GM18511 (cell line): ENCODE results near the gene RICTOR.

ENCODE experiments used
- ATAC-seq: cut with Tn5 transposase; IDR thresholded peaks from one replicate; pipeline ENCODE4 v1.9.1; 2021; ENCODE audit warnings: mild to moderate bottlenecking, moderate library complexity; ENCODE audit not compliant: unreplicated experiment

Gene RICTOR

DNA sequence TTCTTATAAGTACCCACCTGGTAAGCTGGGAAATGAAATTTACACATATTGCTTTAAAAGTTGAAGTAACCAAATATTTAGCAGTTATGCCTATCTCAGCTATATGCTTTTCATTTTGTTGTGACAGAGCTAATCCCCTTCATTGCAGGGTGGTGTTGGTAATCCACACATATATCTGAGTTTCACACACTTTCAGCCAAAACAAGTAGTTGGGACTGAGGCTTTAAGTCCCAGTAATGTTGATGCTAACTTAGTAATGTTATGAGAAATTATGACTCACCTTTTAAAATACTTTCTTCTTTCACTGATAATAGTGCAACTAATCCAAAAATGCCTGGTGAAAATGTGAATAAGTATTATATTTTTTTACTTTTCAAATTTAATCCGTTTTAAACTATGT, 19.2 kb upstream of the RICTOR start:
- no peak for ATAC-seq

DNA sequence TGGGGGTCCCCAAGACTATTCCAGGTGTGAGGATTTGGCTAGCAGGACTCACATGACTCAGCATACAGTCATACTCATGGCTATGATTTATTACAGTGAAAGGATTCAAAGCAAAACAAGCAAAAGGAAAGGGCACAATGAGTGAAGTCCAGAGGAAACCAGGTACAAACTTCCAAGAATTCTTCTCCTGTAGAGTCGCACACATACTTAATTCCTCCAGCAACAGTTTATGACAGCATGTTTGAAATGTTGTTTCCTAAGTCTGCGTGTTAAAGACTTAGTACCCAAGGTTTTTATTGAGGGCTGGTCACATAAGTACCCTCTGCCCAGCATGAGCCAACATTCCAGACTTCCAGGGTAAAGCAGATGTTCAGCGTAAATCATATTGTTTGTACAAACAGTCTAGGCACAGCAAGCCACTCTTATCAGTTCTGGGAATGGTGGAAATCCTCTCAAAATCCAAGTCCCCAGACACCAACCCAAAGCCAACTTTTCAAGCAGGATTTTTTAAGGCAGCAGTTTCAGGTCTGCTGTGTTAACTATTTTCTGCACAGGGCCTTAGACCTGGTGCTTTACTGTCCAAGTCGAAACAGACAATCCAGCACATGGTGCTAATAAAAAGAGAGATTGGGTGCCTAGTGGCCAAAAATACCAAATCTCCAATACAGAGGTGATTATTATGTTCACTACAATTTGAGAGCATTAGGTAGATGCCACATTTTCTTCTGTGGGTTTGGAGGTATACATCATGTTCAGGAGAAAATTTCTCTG, 18.6 kb upstream of the RICTOR start:
- ATAC-seq = no peak

DNA sequence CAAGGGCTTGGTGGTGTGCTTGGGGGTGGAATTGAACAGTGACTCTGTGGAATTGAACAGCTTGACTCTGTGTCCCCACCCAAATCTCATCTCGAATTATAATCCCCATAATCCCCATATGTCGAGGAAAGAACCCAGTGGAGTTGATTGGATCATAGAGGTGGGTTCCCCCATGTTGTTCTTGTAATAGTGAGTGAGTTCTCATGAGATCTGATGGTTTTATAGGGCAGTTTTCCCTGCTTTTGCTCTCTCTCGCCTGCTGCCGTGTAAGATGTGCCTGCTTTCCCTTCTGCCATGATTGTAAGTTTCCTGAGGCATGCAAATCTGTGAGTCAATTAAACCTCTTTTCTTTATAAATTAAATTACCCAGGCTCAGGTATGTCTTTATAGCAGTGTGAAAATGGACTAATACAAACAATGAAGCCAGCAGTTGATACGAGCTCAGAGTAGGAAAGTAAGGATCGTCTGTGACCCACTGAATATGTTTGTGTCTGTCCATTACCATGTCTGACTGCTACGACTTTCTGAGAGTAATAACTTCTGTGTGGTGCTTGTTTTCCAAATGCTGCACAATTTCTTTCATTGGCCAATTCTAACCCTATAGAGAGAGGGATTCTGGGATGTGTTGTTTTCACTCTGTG, 17.9 kb upstream of the RICTOR start:
- no peak for ATAC-seq

DNA sequence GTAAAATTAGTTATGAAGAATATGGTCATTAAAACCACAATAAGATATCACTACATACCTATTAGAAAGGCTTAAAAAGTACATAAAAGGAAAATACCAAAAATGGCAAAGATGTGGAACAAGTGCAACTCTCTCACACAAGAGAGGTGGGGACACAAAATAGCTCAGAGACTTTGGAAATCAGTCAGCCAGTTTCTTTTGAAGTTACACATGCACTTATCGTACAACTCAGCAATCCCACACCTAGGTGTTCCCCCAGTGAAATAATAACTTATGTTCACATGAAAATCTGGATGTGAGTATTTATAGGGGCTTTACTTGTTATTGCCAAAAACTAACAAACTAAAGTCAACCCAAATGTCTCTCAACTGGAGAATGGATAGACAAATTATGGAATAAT, 9.8 kb upstream of the RICTOR start:
- ATAC-seq = no peak

DNA sequence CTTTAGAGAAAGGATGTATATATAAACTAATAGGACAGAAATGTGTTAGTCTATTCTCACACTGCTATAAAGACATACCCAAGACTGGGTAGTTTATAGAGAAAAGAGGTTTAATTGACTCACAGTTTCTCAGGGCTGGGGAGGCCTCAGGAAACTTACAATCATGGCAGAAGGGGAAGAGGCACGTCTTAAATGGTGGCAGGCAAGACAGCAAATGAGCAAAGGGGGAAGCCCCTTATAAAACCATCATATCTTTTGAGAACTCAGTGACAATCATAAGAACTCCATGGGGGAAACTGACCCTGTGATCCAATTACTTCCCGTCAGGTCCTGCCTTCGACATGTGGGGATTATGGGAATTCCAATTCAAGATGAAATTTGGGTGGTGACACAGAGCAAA, 8.8 kb upstream of the RICTOR start:
- ATAC-seq = no peak

DNA sequence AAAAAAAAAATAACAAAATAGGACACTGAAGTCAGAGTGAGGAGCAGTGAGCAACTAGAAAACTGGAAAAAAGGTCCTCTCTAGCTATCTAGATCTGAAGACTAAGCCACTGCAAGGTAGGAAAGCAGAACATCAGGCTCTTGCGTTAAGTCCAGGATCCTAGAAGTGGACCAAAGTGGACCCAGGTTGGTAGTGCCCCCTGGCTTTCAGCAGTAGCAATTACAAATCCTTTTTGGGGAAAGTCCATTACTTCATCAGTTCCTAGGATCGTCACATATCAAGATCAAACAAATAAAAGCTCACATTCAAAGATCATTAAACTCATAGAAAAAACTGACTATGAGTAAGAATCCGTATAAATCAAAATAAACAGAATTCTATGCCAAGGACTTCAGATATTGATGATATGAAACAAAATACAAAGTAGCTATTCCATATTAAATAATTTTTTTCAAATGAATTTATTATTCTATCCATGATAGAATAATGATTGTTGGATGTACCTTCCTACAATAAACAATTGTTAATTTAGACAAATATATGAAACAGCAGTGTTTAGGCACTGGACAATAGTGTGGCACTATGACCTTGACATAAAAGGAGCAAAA, 6.5 kb upstream of the RICTOR start:
- peak; percentile 36 for ATAC-seq

DNA sequence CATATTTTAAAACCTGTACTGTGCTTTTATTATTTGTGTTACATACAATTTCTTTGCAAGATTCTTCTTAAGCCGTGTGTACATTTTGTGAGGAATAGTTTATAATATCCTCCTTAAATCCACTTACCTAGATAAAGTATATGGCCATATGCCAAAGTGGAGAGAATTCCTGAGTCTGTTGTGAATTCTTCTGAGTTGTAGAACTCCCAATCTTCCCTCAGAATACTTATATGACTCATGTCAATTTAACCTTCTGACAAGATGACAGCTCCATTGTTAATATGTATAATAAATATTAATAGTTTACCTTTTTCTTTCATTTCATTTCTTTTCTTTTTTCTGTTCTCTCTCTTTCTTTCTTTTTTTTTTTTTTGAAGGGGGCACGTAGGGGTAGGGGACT, 6.0 kb upstream of the RICTOR start:
- ATAC-seq = no peak

DNA sequence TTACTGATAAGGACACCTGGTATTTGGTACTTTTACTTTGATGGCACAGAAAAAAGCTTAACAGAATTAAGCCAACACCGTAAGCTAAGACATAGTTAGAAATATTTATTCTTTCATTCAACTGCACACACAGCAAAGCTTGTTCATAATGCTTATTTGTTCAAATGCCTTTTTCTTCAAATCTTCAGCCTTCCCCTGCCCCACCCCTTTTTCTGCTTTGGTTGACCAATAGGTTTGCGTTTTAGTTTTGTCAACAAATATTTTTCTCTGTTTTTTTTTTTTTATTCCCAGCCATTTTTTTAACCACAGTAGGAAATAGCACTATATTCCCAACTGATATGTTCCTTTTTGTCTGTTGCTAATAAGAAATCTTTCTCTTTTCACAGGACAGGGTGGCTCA, 4.9 kb upstream of the RICTOR start:
- ATAC-seq = no peak

DNA sequence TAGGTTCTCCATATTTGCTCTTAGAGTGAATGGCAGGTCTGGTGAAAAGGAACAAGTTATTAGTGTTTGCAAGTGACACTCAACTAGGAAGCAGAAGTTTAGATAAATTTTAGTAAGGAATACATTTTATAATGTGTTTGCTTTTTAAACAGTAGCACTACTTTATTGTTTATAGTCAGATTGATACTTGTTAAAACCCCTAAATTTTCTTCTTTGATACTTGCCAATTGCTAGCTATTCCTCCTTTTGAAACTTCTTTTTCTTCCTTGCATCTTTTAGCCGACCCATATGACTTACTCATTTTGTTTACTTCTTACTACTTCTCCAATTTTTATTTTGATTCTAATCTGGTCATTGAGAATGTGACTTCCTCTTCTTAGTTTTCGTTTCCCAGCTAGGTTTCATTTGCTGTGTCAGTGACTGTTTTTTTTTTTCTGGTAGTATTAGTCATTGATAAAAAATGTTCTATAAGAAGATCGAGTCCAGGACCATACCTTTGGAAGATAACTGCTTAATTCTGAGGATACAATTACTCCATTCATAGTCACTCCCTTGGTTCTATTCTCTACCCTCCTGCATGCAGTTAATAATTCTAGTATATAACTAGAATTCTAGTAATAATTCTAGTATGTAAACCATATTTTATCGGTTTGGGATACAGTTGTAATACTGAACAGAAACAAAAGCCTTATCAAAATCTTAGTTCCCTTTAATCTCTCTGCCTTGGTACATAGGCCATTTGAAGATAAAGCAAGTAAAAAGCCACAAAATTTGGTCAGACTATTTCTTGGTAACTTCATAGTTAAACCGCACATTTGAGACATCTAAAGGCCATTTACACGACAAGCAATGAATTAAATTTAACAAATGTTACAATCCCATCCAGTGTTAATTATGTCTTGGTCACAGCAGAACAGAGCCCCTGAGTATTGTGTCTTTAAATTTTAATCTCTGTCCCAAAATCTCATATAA, 2.8 kb upstream of the RICTOR start:
- peak; percentile 18 for ATAC-seq

DNA sequence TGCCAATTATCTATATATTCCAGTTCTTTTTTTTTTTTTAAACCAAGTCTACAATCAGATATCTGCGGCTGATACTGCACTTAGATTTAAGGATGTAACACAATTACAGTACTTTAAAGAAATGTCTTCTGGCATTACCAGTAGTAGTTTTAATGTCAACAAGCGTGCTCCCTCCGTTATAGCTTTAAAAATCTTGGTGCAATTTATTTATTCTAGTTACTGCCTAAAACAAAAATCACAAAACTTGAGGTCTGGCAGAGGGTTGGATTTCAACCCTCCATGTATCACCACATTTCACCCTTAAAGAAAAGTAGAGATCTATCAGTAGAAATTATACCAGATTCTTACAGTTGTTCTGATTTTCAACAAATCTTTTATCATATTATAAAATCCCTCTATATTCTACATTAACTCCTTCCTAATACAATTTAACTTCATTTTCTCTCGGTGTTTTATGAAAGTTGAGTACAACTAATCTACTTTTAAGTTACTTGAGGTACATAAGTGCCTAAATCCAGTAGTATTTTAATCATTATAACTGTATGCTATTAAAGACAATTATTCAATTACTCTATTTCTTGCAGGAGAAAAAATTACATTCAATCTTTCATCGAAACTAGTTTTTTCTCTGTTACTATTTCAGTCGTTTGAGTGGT, 2.0 kb upstream of the RICTOR start:
- ATAC-seq = no peak

DNA sequence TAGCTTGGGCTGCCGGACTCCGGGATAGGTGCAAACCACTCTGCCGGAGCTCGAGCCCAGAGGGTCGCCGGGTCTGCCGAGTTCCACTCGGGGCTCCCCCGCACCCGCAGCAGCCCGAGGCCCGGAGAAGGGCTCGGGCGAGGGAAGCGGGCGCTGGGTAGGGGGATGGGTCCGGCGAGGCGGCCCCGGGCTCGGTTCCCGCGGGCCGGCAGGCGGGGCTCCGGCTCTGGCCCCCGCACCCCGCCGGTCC, 507 bp downstream of the RICTOR start:
- ATAC-seq = peak; percentile 30

DNA sequence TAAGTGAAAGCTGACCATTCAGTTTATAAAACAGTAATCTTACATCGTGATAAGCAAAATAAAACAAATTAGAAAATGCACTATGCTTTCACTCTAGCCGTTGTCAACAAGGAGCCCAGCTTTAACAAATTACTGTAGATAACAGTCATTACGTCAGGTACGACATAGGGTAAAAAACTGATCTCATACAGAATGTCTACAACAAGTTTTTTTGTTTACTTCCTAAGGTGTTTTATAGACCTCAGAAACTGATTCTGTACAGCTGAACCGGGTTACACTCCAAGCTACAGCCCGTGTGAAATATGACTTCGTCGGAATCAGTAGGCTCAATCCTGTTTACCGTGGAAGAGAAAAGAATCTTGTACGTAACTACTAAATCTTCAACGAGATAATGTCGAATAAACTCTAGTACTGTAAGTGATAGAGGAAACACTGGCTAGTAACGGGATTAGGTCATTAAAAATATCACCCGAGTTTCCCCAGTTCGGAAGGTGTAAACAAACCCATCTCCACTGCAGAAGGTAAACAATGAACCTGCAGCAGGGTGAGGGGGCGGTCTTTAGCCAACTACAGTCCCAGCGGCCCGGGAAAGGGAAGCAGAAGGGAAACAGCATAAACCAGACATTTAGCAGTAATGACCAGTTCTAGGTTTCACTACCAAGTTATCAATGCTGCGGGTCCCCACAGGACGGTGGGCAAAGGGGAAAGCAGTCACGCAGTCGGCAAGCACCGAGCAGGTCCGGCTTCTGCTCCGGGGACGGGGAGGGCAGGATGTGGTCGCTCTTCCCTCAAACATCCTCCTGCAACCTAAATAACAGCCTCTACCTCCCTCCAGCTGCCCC, 1.1 kb downstream of the RICTOR start:
- peak; percentile 45 for ATAC-seq

DNA sequence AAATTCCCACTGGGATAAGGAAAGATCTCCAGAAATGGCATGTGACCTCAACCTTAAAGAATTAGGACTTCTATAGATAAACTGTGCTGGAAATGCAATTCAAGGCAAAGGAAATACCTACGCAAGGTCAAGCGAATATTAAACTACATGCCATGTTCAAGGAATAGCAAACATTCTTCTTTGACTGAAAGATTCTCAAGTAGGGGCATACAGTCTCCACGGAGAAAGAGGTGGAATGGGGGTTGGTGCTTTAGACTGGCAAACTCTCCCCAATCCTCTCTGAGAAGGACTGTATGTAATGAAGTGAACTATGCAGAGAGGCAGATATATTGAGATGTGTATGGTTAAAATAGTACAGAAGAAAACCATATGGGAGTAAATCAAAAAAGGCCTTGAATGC, 6.1 kb downstream of the RICTOR start:
- no peak for ATAC-seq

DNA sequence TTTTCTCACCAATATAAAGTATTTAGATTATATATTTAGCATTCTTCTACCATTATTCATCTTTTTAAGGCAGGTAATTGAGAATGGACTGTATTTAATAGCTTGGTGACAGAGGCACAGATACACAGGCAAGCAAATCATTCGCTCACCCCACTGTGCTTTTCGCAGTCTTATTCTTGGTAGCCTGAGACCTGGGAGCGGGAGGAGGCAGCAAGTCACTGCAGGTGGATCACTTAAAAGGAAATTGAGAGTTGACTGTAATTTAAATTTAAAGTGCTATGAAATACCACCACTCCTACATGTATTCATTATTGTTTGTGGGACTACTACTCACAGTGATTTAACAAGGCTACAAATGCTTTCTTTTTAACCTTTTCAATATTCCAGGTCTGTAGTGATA, 9.7 kb downstream of the RICTOR start:
- no peak for ATAC-seq

DNA sequence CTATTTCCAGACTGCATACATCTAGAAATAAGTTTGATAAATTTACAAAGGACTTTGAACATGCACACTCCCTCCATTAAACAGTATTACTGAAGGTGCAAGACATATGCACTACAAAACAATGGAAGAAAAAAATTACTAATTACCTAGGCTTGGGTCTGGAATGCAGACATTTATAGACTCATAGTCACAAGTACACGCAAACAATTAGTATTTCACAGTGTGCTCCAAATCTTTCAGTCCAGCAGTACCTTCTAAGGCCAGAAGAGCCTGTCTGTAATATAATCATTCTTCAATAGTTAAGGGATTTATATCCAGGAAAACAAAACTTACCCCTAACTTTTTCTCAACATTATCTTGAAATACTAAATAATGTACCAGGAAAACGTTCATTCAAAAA, 11.2 kb downstream of the RICTOR start:
- no peak for ATAC-seq

DNA sequence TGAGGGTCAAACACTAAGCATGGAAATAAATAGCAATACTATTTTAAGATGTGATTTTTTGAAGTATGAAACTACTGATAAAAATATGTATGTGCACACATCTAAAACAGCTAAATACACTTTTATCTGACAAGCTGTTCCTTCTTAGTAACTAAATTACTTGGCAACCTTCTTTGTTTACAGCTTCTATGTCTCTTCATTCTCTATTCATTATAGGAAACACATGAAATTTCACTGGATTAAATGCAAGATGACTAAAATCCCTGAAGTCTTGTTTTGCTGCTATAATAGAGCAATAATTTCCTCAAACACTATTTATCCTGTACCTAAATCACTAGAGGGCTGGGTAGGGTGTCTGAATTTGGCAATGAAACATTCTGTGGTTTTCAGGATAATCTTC, 11.7 kb downstream of the RICTOR start:
- ATAC-seq = no peak

DNA sequence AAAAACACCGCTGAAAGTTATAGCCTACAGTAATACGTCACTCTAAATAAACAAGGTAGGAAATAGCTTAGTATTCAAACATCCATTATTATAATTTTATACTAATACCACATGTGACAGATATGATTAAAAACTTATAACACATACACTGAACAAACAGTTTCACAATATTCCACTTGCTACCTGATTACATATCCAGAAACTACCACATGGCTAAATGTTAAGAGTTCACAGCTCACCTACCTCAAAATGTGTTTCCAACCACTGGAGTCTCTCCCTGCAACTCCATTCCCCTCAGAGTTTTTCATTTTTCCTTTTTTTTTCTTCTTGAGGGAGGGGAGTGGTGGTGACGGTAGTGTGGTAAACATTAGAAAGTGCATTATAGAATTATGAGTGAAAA, 12.1 kb downstream of the RICTOR start:
- no peak for ATAC-seq

DNA sequence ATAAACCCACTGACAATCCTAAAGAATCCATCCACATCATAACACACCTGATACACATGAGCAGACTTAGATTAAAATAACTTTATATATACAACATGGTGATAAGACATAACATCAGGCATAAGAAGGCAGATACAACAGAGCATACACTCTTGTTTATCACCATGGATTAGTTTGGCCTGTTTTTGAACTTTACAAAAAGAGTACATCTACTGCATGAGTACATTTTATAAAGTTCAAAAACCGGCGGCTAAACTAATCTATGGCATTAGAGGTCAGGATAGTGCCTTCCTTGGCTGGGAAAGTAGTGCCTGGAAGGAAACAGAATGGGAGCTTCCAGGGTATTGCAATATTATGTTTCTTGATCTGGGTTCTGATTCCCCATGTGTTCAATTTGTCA, 15.1 kb downstream of the RICTOR start:
- ATAC-seq = no peak

DNA sequence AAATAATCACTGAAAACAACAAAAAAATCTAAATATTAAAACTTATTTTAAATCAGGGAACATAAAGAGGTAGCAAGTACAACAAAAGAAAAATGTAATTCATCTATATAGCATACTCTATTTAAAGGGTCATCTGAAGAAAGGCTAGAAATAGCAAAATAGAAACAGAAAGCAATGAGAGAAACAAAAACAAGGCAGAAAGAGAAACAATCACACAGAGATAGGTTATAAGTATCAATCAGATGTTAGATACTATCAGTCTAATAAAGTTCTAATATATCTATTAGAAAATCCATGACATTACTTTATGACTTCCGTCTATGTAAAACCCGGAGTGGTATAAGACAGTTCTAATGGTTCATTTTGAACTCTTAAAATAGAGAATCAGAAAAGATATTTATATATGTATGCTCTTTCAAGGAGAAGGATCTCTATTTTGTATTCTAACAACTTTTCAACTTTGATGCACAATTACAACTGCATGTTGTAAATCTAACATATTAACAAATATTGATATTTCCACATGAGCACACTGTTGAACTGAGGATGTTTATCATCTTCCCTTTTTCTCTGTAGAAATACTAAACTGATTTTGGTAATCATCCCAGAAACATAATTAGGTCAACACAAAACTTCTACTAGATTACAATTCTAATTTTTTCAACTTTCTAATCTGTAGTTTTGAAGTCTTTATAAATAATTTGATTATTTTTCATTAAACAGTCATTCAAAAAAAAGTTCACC, 15.8 kb downstream of the RICTOR start:
- ATAC-seq = peak; percentile 91
